HG03575 (cell line): ENCODE measurements around the gene MAPK11.

Experiments
- ATAC-seq: cut with Tn5 transposase; IDR thresholded peaks from one replicate; pipeline ENCODE4 v1.9.1; 2021; ENCODE audit not compliant: unreplicated experiment, insufficient number of reproducible peaks, low FRiP score; ENCODE audit errors: extremely low read depth

Gene MAPK11

GRCh38 chr22:50218996-50219727 lies 51.0 kb downstream of the MAPK11 start:
- no peak for ATAC-seq

- no peak for ATAC-seq
These were observed 51.8 kb downstream of the MAPK11 start for GRCh38 chr22:50218153-50218995.

- ATAC-seq: no peak
These were observed 52.5 kb downstream of the MAPK11 start for GRCh38 chr22:50217543-50218152.

GRCh38 chr22:50216684-50217520 lies 53.3 kb downstream of the MAPK11 start:
- no peak for ATAC-seq

GRCh38 chr22:50216055-50216683 lies 54.0 kb downstream of the MAPK11 start:
- no peak for ATAC-seq

GRCh38 chr22:50215297-50216054 lies 54.7 kb downstream of the MAPK11 start:
- no peak for ATAC-seq
